IMR-90 (cell line): ENCODE results near the gene KLF16. TPM values are rescaled to one million over a fixed set of nuclear protein-coding genes. Genes with fewer than 3 reads are reported as not detected.

Experiments used
- ATAC-seq: fragments of 200-7000 bp; cut with Tn5 transposase; 2 replicates; pipeline ENCODE4 v1.9.1; 2020; ENCODE audit warnings: low read depth, mild to moderate bottlenecking, moderate library complexity
- BruUV-seq: library from RNA; stranded (reverse); fragments of 400-500 nt; replicated peaks from 2 replicates; lab custom pipeline; 2021; lab: Mats Ljungman, UMichigan
- CTCF ChIA-PET: fragments of 300-600 bp; formaldehyde crosslinking; extraction: SDS; loops from one replicate; lab custom pipeline; 2021; ENCODE audit warnings: antibody characterized with exemption; lab: Yijun Ruan, JAX
- POLR2A ChIA-PET: fragments of 300-600 bp; sonication (Branson Sonifier 250); formaldehyde crosslinking; loops from one replicate; lab custom pipeline; 2022; ENCODE audit warnings: antibody characterized with exemption; ENCODE audit not compliant: unreplicated experiment; lab: Charles Lee
- DNase-seq: peaks from one replicate; pipeline ENCODE4 v3.0.0; 2013
- H2AFZ ChIP-seq: replicated peaks from 2 replicates; pipeline ENCODE3; 2013; ENCODE audit warnings: low read length, mild to moderate bottlenecking; ENCODE audit not compliant: poor library complexity
- H2AK5ac ChIP-seq: 2 replicates; pipeline ENCODE4 v1.6.1; 2013; ENCODE audit warnings: low read depth, low read length, inconsistent platforms
- H2AK9ac ChIP-seq: replicated peaks from 2 replicates; pipeline ENCODE3; 2013; ENCODE audit warnings: mild to moderate bottlenecking, low read depth, low read length, moderate library complexity; ENCODE audit not compliant: poor library complexity
- H2BK120ac ChIP-seq: 2 replicates; pipeline ENCODE4 v1.6.1; 2013; ENCODE audit warnings: low read depth, low read length, inconsistent platforms
- H2BK15ac ChIP-seq: 3 replicates; pipeline ENCODE4 v1.6.1; 2013; ENCODE audit warnings: low read depth, low read length, inconsistent platforms
- H2BK20ac ChIP-seq: 2 replicates; pipeline ENCODE4 v1.6.1; 2013; ENCODE audit warnings: low read depth, mild to moderate bottlenecking, inconsistent platforms, low read length, moderate library complexity
- H2BK5ac ChIP-seq: 2 replicates; pipeline ENCODE4 v1.6.1; 2013; ENCODE audit warnings: mild to moderate bottlenecking, low read depth, low read length, inconsistent platforms; ENCODE audit not compliant: poor library complexity, severe bottlenecking
- H3K14ac ChIP-seq: replicated peaks from 2 replicates; pipeline ENCODE4 v1.6.1; 2013; ENCODE audit warnings: low read depth, low read length, inconsistent platforms
- H3K18ac ChIP-seq: 2 replicates; pipeline ENCODE4 v1.6.1; 2013; ENCODE audit warnings: low read depth, low read length, control low read depth
- H3K23ac ChIP-seq: 2 replicates; pipeline ENCODE4 v1.6.1; 2013; ENCODE audit warnings: low read depth, low read length, inconsistent platforms
- H3K27ac ChIP-seq: 2 replicates; pipeline ENCODE4 v1.5.1; 2013; ENCODE audit warnings: mild to moderate bottlenecking, control low read depth, low read length; ENCODE audit not compliant: insufficient read depth
- H3K27me3 ChIP-seq: 2 replicates; pipeline ENCODE4 v1.6.1; 2013; ENCODE audit warnings: low read length; ENCODE audit not compliant: control insufficient read depth, insufficient read depth
- H3K36me3 ChIP-seq: 2 replicates; pipeline ENCODE4 v1.6.1; 2013; ENCODE audit warnings: low read length, mixed read lengths; ENCODE audit not compliant: control insufficient read depth, insufficient read depth
- H3K4ac ChIP-seq: 2 replicates; pipeline ENCODE4 v1.6.1; 2013; ENCODE audit warnings: low read depth, low read length, inconsistent platforms
- H3K4me1 ChIP-seq: 2 replicates; pipeline ENCODE4 v1.6.1; 2013; ENCODE audit warnings: low read length, mixed read lengths; ENCODE audit not compliant: control insufficient read depth, insufficient read depth
- H3K4me2 ChIP-seq: 2 replicates; pipeline ENCODE4 v1.6.1; 2013; ENCODE audit warnings: low read depth, mild to moderate bottlenecking, control low read depth, low read length, moderate library complexity
- H3K4me3 ChIP-seq: 2 replicates; pipeline ENCODE4 v1.5.1; 2013; ENCODE audit warnings: low read depth, mild to moderate bottlenecking, control low read depth, low read length, moderate library complexity; ENCODE audit not compliant: insufficient read depth
- H3K56ac ChIP-seq: 2 replicates; pipeline ENCODE4 v1.6.1; 2013; ENCODE audit warnings: low read length, inconsistent platforms; ENCODE audit not compliant: insufficient read depth; ENCODE audit errors: extremely low read depth
- H3K79me1 ChIP-seq, 2 experiments: 2 replicates each; pipeline ENCODE4 v1.6.1; 2013; ENCODE audit warnings: low read length in 2 of 2, inconsistent platforms in 1 of 2, low read depth in 1 of 2
- H3K9ac ChIP-seq: 2 replicates; pipeline ENCODE4 v1.6.1; 2013; ENCODE audit warnings: low read depth, low read length, control low read depth
- H3K9me1 ChIP-seq: 2 replicates; pipeline ENCODE4 v1.6.1; 2013; ENCODE audit warnings: low read length, inconsistent platforms; ENCODE audit not compliant: insufficient read depth
- H3K9me3 ChIP-seq: 2 replicates; pipeline ENCODE4 v1.6.1; 2013; ENCODE audit warnings: low read length; ENCODE audit not compliant: control insufficient read depth, insufficient read depth
- H4K20me1 ChIP-seq: 2 replicates; pipeline ENCODE4 v1.6.1; 2013; ENCODE audit warnings: low read length, inconsistent platforms; ENCODE audit not compliant: insufficient read depth
- H4K5ac ChIP-seq: 2 replicates; pipeline ENCODE4 v1.6.1; 2013; ENCODE audit warnings: mild to moderate bottlenecking, low read depth, low read length, control low read depth
- H4K8ac ChIP-seq, 2 experiments: 2 replicates each; pipeline ENCODE4 v1.6.1; 2013; ENCODE audit warnings: low read depth in 2 of 2, low read length in 2 of 2, control low read depth in 1 of 2, inconsistent platforms in 1 of 2
- H4K91ac ChIP-seq: 2 replicates; pipeline ENCODE4 v1.6.1; 2013; ENCODE audit warnings: low read depth, low read length, inconsistent platforms; ENCODE audit not compliant: insufficient read depth
- BHLHE40 ChIP-seq: fragments of 150-350 bp; IDR thresholded peaks from 2 replicates; pipeline ENCODE4 v1.6.1; 2016; ENCODE audit warnings: mild to moderate bottlenecking, low read depth, low read length
- FOS ChIP-seq: fragments of 150-350 bp; IDR thresholded peaks from 2 replicates; pipeline ENCODE4 v1.6.1; 2016; ENCODE audit warnings: low read depth, low read length
- MAFK ChIP-seq: IDR thresholded peaks from 2 replicates; pipeline ENCODE4 v1.6.1; 2012; ENCODE audit warnings: low read depth, low read length, improper control_type of control experiment
- MAZ ChIP-seq: IDR thresholded peaks from 2 replicates; pipeline ENCODE4 v1.6.1; 2012; ENCODE audit warnings: low read depth, mild to moderate bottlenecking, low read length, improper control_type of control experiment, moderate library complexity, borderline replicate concordance
- MXI1 ChIP-seq: IDR thresholded peaks from 2 replicates; pipeline ENCODE4 v1.6.1; 2012; ENCODE audit warnings: low read depth, mild to moderate bottlenecking, low read length, moderate library complexity, borderline replicate concordance
- POLR2A ChIP-seq: IDR thresholded peaks from 2 replicates; pipeline ENCODE4 v1.6.1; 2012; ENCODE audit warnings: mild to moderate bottlenecking, low read depth, low read length
- RCOR1 ChIP-seq: IDR thresholded peaks from 2 replicates; pipeline ENCODE4 v1.6.1; 2012; ENCODE audit warnings: mild to moderate bottlenecking, low read length, improper control_type of control experiment; ENCODE audit not compliant: insufficient replicate concordance
- SMC3 ChIP-seq: fragments of 150-350 bp; IDR thresholded peaks from 2 replicates; pipeline ENCODE4 v1.6.1; 2016; ENCODE audit warnings: low read depth, mild to moderate bottlenecking, antibody characterized with exemption, low read length, moderate library complexity
- WGBS, 2 experiments: methylation state at CpG; one replicate each; pipeline versions ENCODE4 v1.1.5 to v1.1.7; 2013; ENCODE audit warnings: missing lambda C conversion rate in 2 of 2; ENCODE audit not compliant: insufficient read length in 1 of 2; ENCODE audit errors: extremely low coverage in 2 of 2; 5-methylcytosine and 5-hydroxymethylcytosine counted together
- dilution Hi-C: fragments of 300-500 bp; cut with HindIII; formaldehyde crosslinking; loops from one replicate; pipeline ENCODE4 v1.14.3; 2018; ENCODE audit warnings: low sequenced_read_pairs; ENCODE audit not compliant: unreplicated experiment
- in situ Hi-C: fragments of 300-500 bp; cut with MboI; formaldehyde crosslinking; loops from 3 replicates; pipeline ENCODE4 v1.14.3; 2019; ENCODE audit warnings: low sequenced_read_pairs, inconsistent platforms, mixed read lengths
- intact Hi-C: fragments of 100-400 bp; cut with micrococcal nuclease; formaldehyde crosslinking; loops from 2 replicates; pipeline ENCODE4 v1.10.0; 2022
- polyA plus RNA-seq, 3 experiments: library from polyadenylated mRNA; depleted of rRNA; stranded (reverse); fragments of >200 nt; gene quantifications; 2 replicates each; pipeline ENCODE4 v1.2.3, GENCODE V29; 2012; ENCODE audit warnings: low replicate concordance in 1 of 3
- total RNA-seq: library from RNA; depleted of rRNA; stranded (reverse); fragments of >200 nt; gene quantifications from 2 replicates; pipeline ENCODE4 v1.2.3, GENCODE V29; 2012
- TF ChIP-seq, protein P1 (sequence below): fragments of 150-350 bp; IDR thresholded peaks from 2 replicates; pipeline ENCODE4 v1.6.1; 2017; ENCODE audit warnings: mild to moderate bottlenecking, antibody characterized with exemption, low read length, low read depth

KLF16 gene
- total and polyA plus RNA-seq, 2 of the 4 experiments (the other 2 are of a cell fraction): 0.90 to 13.1 TPM

DNA sequence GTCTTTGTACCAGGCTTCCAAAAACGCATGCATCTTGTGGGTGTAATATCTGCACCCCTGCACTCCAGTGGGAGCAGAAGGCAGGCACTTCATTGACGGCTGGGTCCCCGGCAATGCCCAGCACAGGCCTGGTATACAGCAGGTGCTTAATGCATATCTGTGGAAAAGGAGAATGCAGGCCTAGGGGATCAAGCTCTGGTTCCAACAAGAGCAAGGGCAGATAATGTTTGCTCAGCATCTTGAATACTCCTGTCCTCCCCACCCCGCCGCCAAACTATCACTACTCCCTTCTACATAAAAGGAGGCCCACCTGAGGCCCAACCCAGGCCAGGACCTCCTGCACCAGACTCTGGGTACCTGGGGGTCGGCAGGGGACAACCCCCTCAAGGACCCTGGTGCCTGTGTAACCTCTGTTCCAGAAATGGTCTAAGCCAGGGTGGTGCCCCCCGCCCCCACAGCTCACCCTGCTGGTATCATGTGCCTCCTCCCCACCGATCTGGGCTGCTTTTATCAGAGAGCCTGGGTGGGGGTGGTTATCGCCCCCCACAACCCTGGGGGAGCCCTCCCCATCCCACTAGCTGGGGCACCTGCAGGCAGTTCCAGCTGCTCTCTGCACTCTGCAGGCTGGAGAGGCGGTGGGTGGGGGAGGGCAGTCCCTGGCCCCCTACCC is 4.8 kb downstream of the KLF16 start:
- no peak overlapping the region for H3K27ac ChIP-seq
- no peak overlapping the region; the same call in 1 of the 2 replicates for H3K4ac ChIP-seq
- POLR2A ChIA-PET: no interaction called here
- dilution Hi-C loops: no loop called here
- intact Hi-C loops: no loop called here
- H4K8ac ChIP-seq: no peak overlapping the region
- H2AFZ ChIP-seq: no peak overlapping the region
- no peak overlapping the region for H4K5ac ChIP-seq
- no peak overlapping the region for H3K14ac ChIP-seq
- H2BK20ac ChIP-seq: no peak overlapping the region
- no peaks in the 10 kb centered on the region for H3K9me3 ChIP-seq
- peaks cover 8 to 81% of the 10 kb centered on the region in 2 experiments; a peak in 3 of 4 replicates for H3K79me1 ChIP-seq
- WGBS, 2 experiments: 80% methylated on average over 1 of the region's 10 CpGs; no CpG with 5 or more reads in 1 of the 2 experiments
- H4K91ac ChIP-seq: no peak overlapping the region
- in situ Hi-C loops: no loop called here
- no peaks in the 10 kb centered on the region for H3K27me3 ChIP-seq
- H2BK120ac ChIP-seq: no peak overlapping the region
- 0 out of 2 replicates have a peak overlapping the region, but pooled peaks have one; percentile 4 for H3K23ac ChIP-seq
- H3K18ac ChIP-seq: no peak overlapping the region
- H2BK15ac ChIP-seq: no peak overlapping the region
- TF ChIP-seq BHLHE40: no peak
- TF ChIP-seq MAZ: no peak
- TF ChIP-seq RCOR1: no peak
- TF ChIP-seq, protein P1, sequence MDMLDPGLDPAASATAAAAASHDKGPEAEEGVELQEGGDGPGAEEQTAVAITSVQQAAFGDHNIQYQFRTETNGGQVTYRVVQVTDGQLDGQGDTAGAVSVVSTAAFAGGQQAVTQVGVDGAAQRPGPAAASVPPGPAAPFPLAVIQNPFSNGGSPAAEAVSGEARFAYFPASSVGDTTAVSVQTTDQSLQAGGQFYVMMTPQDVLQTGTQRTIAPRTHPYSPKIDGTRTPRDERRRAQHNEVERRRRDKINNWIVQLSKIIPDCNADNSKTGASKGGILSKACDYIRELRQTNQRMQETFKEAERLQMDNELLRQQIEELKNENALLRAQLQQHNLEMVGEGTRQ: no peak
- TF ChIP-seq POLR2A: no peak
- TF ChIP-seq MAFK: no peak
- no peak for TF ChIP-seq FOS
- no peak for TF ChIP-seq SMC3
- TF ChIP-seq MXI1: no peak
- H3K9ac ChIP-seq: no peak overlapping the region
- no peak overlapping the region for H3K4me3 ChIP-seq
- H2AK5ac ChIP-seq: no peak overlapping the region
- peaks cover 79% of the 10 kb centered on the region for H4K20me1 ChIP-seq
- no peak for DNase-seq
- no peak overlapping the region for H3K4me2 ChIP-seq
- H3K36me3 ChIP-seq: no peaks in the 10 kb centered on the region
- peaks cover 7% of the 10 kb centered on the region; the same call in 1 of the 2 replicates for H3K9me1 ChIP-seq
- H3K56ac ChIP-seq: no peak overlapping the region
- CTCF ChIA-PET: no interaction called here
- ATAC-seq: no peak
- no peak overlapping the region for H2AK9ac ChIP-seq
- peaks cover 56% of the 10 kb centered on the region for H3K4me1 ChIP-seq
- no TSS peak for BruUV-seq
- H2BK5ac ChIP-seq: no peak overlapping the region
